IPS-NIHi11 (cell line): Measurements from ENCODE around the gene PON3.

Source experiments
- DNase-seq: peaks from one replicate; pipeline ENCODE4 v3.0.0; 2012; ENCODE audit warnings: mixed read lengths, low spot score

The PON3 gene

GRCh38 chr7:95340491-95340890 lies 55.7 kb downstream of the PON3 start:
- DNase-seq, result no peak

DNA sequence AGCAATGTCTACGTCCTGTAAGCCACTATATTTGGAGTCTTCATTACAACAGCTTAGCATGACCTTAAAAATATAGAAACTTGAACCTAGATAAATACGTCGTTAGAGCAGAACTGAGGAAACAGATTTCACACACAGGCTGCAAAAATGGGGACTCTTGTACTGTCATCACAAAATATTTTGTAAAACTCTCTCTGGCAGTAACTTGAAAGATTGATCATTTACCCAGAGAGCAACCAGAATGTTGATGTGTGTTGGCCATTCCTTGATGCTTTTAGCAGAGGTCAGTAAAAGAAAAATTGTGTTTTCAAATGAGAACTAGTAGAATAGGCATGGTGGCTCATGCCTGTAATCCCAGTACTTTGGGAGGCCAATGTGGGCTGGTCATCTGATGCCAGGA lies 57.3 kb downstream of the PON3 start:
- no peak for DNase-seq

- DNase-seq, result no peak
These were observed 61.1 kb downstream of the PON3 start for GRCh38 chr7:95335093-95335492.

DNA sequence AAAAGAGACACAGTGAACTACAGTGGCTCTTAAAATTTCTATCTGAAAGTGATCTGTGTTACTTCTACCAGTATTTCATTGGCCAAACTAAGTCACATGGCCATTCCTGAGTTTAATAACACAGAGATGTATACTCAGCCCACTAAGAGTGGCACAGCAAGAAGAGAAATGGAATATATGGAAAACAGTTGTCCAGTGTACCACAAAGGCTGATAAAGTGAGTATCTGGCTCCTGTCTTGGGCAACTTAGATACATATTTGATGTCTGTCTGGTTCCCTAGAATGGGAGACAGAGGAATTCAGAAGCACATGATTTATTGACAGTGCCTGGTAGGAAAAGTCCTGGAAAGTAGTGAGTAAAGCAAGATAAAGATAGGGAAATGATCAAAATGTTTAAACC lies 61.7 kb downstream of the PON3 start:
- DNase-seq, result no peak

- no peak for DNase-seq
These were observed 65.2 kb downstream of the PON3 start for GRCh38 chr7:95330961-95331337.

DNA sequence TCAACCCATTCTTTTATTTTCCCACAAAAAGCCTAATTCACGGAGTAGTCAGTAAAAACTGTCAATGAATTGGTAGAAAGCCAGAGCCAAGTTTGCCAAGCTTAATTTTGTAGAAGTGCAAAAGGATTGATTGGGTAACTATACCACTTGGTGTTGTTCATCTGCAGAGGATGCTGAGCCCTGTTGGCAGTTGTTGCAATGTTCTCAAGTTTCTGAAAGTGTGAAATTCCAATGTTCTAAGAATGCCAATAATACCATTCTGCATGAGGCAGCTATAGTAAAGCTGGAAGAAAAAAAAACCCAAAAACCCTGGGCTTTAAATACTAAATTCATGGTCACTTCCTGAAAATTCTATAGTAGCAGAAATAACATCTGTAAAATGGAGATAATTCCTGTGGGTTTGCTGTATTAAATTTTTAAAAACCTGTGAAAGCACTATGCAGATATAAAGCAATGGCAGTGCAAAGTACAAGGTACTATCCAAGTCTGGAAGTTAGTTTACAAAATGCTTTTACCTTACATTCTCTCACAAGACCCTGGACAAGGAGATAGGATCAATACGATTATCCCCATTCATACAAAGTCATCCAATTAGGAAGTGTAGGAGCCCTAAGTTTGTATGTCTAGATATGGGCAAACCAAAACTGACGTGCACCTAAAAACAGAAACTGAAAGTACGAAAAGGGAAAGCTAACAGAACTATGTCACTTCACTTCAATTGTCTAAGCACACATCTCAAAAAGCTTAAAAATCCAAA lies 65.8 kb downstream of the PON3 start:
- no peak for DNase-seq

GRCh38 chr7:95327356-95327755 lies 68.8 kb downstream of the PON3 start:
- DNase-seq, result no peak

DNA sequence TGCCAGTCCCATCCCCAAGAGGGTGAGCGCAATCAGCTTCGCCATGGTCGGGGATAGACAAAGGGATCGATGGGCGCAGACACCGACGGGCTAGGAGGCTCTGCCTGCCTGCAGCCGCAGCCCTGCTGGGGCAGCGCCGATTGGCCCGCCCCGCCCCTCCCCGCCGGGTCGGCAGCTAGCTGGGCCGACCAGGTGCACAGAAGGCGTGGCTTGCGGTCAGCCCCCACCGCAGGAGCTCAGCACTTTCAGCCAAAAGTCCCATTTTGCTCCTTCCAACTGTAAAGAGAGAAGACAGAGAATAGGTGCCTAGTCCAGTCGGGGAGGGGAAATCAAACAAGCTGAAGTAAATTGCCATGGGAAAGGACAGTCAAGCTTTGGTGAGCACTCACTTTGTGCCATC lies 71.7 kb downstream of the PON3 start, which contains the start of gene PON1:
Gene PON1 (minus strand): TSS at position 102 of the 400 bp plus-strand sequence. CDS start 57 bp downstream, at position 45.
- no peak for DNase-seq

- no peak for DNase-seq
These were observed 72.6 kb downstream of the PON3 start for GRCh38 chr7:95323410-95324129.

DNA sequence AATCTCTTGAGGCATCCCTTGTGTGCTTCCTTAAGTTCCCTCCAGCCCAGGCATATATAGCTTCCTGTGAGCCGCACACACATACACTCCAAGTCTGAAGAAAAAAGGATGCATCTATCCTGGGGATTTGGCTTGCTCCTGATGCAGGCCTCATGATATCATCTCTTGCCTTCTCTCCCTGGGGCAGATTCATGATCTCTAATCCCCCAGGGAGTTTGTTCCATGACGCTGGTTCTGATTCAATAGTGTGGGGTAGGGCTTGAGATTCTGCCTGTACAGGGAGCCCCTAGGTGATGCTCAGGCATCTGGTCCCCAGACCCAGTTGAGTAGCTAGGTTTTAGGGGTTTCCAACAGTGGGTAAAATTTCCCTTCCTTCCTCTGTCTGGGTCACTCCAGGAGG lies 73.3 kb downstream of the PON3 start:
- DNase-seq, result no peak

DNA sequence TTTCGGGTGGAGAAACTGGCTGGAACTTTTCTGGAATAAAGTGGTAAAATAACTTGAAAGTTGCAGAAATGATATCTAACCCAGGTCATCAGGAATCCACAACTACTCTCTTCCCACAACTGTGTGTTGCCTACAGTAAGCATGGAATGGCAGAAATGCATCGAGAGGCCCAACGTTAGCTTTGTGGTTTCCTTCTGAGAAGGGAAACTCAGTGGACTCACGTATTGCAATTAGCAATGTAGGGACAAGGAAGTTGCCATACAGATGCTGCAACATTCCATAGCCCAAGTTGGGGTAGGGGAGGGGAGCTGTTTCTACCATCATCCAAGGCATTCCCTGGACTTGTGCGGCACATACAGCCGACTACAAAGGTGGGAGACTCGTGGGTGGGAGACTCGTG lies 73.8 kb downstream of the PON3 start:
- DNase-seq, result no peak

DNA sequence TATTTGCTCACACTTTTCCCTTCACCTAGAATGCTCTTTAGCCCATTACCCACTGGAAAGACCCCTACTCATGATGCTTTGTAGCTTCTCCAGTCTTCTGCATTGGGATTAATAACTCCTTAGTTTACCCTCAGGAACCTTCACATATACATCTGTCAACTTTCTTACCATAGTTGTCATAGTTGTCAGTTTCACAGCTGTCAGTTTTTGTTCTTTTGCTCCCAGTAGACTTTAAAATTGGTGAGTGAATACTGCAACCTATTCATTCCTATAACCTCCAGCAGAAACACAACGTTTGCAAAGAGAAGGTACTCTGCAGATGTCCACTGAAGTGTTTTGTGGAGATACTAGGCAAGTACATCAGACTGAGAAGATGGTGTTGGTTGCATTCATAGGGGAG lies 74.5 kb downstream of the PON3 start:
- DNase-seq, result no peak

DNA sequence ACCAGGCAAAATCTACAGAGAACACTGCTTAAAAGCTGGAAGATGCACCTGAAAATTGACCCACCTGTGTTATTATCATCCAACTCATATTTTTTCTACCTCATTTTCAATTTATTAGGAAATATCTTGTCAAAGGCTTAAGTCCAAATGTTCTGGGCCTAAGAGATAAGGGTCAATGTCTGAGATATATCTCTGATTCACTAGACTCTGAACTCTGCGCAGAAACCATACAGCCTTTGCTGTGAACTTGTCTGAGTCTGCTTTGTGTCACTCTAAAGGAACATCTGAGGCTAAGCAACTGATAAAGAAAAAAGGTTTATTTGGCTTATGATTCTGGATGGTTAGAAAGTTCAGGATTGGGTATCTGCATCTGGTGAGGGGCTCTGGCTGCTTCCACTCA lies 75.5 kb downstream of the PON3 start:
- DNase-seq, result no peak

DNA sequence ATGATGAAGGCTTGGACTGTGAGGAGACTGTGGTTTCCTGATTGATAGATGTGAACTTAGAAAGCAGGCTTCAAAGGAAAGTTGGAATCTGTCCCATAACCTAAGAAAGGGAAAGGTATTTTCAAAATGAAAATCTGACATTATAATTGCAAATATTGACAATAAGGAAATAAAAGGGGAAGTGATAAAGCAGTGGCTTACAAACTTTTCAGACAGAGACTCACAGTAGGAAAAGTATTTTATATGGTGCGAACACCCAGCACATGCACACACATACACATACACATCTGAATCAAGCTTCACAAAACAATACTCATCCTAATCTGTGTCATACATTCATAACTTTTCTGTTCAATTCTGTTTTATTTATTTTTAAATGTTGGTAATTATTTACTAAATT lies 76.6 kb downstream of the PON3 start:
- no peak for DNase-seq

DNA sequence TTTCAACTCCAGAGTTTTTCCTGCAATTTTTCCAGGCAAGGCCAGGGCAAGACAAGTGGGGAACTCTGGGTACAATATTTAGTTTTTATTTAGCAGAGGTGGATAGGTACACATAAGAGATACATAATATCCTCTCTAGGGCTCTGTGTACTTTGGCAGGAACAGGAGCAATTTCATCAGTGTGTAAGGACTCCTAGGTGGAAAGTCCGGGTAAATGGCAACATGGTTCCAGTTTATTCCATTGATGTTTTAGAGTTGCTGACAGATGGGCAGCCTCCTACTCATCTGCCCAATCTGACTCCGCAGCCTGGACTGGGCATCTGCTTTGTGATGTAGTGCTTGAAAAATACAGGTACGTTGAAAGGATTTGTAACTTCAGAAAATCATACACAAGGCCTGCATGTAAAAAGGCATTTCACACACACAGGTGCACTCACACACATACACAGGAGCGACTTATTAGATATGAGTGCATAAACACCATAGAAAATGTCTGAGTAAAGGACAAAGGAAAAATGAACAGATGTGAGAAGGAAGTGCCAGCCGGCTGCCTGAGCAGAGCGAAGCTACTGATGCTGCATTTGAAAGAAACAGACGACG lies 77.6 kb downstream of the PON3 start:
- DNase-seq, result no peak

- DNase-seq, result no peak
These were observed 78.2 kb downstream of the PON3 start for GRCh38 chr7:95317966-95318365.

DNA sequence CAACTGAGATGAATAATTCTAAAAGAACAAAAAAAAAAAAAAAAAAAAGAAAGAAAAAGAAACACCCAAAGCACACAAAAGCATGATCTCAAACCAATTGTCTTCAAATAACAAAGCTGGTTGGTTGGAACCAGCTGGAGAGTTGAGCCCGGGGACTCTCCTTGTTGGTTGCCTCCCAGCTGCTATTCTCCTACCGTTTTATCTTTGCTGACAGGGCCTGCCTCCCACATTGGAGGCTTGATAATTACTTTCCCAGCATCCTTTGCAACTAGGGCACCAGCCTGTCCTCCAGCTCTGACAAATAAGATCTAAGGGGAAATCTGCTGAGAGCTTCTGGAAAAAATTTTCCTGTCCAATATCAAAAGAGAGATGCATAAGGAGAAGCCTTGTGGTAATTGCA lies 78.6 kb downstream of the PON3 start:
- DNase-seq, result peak; percentile 33

DNA sequence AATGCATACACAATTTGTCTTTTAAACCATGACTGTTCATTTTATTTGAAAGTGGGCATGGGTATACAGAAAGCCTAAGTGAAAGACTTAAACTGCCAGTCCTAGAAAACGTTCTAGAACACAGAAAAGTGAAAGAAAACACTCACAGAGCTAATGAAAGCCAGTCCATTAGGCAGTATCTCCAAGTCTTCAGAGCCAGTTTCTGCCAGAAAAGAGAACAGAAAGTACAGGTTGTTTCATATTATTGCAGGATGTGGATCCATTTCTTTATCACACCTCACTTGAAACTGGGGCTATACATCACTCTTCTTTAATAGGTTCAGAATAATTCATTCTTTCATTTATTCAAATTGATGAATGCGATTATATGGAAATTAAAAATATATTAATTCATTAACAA lies 79.6 kb downstream of the PON3 start:
- no peak for DNase-seq

DNA sequence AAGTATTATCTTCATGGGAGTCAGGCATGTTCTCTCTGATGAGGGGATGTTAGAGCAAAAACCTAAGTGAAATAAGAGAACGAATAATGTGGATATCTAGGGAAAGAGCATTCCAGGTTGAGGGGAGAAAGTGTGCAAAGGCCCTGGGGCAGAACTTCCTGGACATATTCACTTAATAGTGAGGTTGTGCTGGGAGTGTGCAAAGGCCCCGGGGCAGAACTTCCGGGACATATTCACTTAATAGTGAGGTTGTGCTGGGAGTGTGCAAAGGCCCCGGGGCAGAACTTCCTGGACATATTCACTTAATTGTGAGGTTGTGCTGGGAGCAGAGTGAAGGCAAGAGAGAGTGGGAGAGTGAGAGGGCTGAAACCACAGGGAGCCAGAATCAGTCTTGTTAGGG lies 83.6 kb downstream of the PON3 start:
- DNase-seq, result no peak

- no peak for DNase-seq
These were observed 84.8 kb downstream of the PON3 start for GRCh38 chr7:95311389-95311788.

DNA sequence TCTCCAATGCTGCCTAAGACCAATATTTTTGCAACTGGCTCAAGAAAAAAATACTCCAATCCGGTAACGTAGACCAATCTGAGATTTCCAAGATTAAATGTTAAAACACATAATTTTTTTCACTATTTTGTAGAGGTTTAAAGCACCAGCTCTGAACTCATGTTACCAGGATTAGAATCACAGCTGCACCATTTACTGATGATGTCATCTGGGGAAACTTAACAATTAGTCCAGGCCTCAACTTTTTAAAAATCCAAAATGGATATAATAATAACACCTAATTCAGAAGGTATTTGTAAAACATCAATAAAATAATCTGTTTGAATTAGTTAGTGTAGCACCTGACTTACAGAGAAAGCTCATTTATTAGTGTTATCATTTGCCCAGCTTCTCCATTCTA lies 86.2 kb downstream of the PON3 start:
- no peak for DNase-seq
